Kidney glomerular epithelial cell (primary cell): Measurements from ENCODE around the gene RRAD.
"Not testable (repeated sequence)": the region's sequence is repeated elsewhere in the genome, so short reads cannot be mapped to it uniquely, and the experiment has no call there.

ENCODE experiments used
- DNase-seq: peaks from one replicate; lab custom pipeline; 2025; lab: John Stamatoyannopoulos, UW

Gene RRAD

GRCh38 chr16:66950971-66951790 is 25.8 kb upstream of the RRAD start:
- DNase-seq = no peak

- DNase-seq = no peak
Observed at GRCh38 chr16:66950437-66950836, 25.1 kb upstream of the RRAD start.

- DNase-seq = no peak
Observed at GRCh38 chr16:66949472-66949871, 24.1 kb upstream of the RRAD start.

- DNase-seq = no peak
Observed at GRCh38 chr16:66948837-66949225, 23.5 kb upstream of the RRAD start.

GRCh38 chr16:66948134-66948836 is 22.9 kb upstream of the RRAD start:
- no peak for DNase-seq

- DNase-seq = peak; percentile 59
Observed at GRCh38 chr16:66947302-66948065, 22.1 kb upstream of the RRAD start.

- no peak for DNase-seq
Observed at GRCh38 chr16:66946974-66947301, 21.6 kb upstream of the RRAD start.

- no peak for DNase-seq
Observed at GRCh38 chr16:66946541-66946940, 21.2 kb upstream of the RRAD start.

- DNase-seq = no peak
Observed at GRCh38 chr16:66945939-66946338, 20.6 kb upstream of the RRAD start.

GRCh38 chr16:66944971-66945370 is 19.6 kb upstream of the RRAD start:
- DNase-seq = not testable (repeated sequence)

GRCh38 chr16:66944054-66944441 is 18.7 kb upstream of the RRAD start:
- no peak for DNase-seq

- no peak for DNase-seq
Observed at GRCh38 chr16:66943426-66944053, 18.2 kb upstream of the RRAD start.

- DNase-seq = no peak
Observed at GRCh38 chr16:66942981-66943380, 17.6 kb upstream of the RRAD start.

- no peak for DNase-seq
Observed at GRCh38 chr16:66940236-66940635, 14.9 kb upstream of the RRAD start.

- no peak for DNase-seq
Observed at GRCh38 chr16:66939366-66939765, 14.0 kb upstream of the RRAD start.

- DNase-seq = no peak
Observed at GRCh38 chr16:66937725-66938337, 12.5 kb upstream of the RRAD start.

GRCh38 chr16:66936889-66937554 is 11.7 kb upstream of the RRAD start:
- no peak for DNase-seq

GRCh38 chr16:66936462-66936861 is 11.1 kb upstream of the RRAD start:
- no peak for DNase-seq

GRCh38 chr16:66935314-66936011 is 10.1 kb upstream of the RRAD start, which contains the start of gene CES2:
Gene CES2 (plus strand): TSS chr16:66935516. CDS start chr16:66935636, 120 bp downstream.
- peak; percentile 18 for DNase-seq

- not testable (repeated sequence) for DNase-seq
Observed at GRCh38 chr16:66934839-66935313, 9.5 kb upstream of the RRAD start.
